GM12801 (cell line): Measurements from ENCODE around the gene PIEZO1.

ENCODE experiments used
- CTCF ChIP-seq: IDR thresholded peaks from one replicate; pipeline ENCODE4 v1.5.1; 2011; ENCODE audit warnings: control low read depth; ENCODE audit not compliant: insufficient read length; ENCODE audit errors: extremely low read depth

The PIEZO1 gene

GRCh38 chr16:88809676-88810165 is 24.7 kb upstream of the PIEZO1 start:
- no peak for TF ChIP-seq CTCF

- no peak for TF ChIP-seq CTCF
These were observed 24.2 kb upstream of the PIEZO1 start for GRCh38 chr16:88809068-88809675.

DNA sequence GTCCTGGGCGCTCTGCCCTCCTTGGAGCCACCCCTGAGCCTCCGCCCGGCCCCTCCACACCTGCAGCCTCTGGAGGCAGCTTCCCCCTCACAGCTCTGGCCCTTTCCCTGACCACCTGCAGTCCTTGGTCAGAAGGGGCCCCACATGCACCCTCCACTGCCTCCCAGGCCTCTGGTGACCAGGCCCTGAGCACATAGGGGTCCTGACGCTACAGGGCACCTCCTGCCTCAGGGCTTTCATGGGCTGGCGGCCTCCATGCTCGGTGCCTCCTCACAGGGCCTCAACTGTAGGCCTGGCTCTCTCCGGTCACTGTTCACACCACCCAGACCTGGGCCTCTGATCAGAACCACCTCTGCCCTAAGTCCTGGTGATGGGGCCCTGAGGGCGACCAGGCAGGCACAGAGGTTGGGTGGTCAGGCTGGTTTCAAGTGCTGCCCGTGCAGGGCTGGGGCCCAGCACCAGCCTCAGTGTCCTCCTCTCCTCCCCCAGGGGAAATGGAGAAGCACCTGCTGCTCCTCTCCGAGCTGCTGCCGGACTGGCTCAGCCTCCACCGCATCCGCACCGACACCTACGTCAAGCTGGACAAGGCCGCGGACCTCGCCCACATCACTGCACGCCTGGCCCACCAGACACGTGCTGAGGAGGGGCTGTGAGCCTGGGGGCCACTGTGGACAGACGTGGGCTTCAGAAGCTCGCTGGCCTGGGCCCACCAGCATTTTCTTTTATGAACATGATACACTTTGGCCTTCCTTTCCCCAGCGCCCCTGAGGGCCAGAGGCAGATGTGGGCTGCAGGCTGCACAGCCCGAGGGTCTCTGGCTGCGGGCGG is 22.8 kb upstream of the PIEZO1 start:
- TF ChIP-seq CTCF = no peak

DNA sequence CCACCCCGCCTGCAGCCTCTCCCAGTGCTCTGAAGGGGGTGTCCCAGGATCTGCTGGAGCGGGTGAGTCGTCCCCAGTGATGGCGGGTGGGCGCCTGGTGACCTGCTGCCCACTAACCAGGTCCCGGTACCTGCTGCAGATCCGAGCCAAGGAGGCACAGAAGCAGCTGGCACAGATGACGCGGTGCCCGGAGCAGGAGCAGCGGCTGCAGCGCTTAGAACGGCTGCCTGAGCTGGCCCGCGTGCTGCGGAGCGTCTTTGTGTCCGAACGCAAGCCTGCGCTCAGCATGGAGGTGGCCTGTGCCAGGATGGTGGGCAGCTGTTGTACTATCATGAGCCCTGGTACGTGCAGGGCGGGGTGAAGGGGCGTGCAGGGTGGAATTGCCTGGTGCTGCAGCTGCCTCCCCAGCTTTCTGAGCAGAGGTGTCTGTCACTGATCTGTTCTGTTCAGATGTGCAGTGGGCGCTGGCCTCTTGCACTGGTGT is 22.2 kb upstream of the PIEZO1 start:
- no peak for TF ChIP-seq CTCF

DNA sequence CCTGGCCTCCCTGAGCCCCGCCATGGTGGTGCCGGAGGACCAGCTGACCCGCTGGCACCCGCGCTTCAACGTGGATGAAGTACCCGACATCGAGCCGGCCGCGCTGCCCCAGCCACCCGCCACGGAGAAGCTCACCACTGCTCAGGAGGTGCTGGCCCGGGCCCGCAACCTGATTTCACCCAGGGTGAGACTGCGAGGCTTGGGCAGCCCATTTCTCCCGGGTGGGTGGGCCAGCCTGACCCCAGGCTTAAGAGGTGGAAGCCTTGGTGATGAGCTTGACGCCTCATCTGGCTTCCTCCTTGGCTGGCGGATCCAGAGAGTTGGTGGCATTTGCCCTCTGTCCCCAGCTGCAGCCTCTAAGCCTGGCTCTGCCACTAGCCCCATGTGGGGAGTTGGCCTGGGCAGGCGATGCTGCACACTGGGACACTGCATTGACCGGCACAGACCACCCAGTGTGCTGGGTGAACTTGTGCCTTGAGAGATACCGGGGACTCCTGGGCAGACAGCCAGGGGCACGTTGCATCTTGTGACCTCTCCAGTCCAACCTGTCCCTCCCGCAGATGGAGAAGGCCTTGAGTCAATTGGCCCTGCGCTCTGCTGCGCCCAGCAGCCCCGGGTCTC is 21.6 kb upstream of the PIEZO1 start:
- no peak for TF ChIP-seq CTCF

- no peak for TF ChIP-seq CTCF
These were observed 20.9 kb upstream of the PIEZO1 start for GRCh38 chr16:88805887-88806393.

DNA sequence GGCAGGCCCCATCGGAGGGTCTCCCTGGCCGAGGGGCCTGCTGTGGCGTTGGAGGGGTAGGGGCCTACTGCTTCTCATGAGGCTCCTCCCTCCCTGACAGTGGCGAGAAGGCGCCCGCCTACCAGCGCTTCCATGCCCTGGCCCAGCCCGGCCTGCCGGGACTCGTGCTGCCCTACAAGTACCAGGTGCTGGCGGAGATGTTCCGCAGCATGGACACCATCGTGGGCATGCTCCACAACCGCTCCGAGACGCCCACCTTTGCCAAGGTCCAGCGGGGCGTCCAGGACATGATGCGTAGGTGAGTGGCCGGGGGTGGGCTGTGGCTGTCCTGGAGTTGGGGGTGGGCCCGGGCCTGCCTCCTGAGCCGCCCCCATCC is 20.3 kb upstream of the PIEZO1 start:
- TF ChIP-seq CTCF = no peak
